Osteoblast (primary cell): ENCODE measurements around the gene GTF2IRD1. TPM values are rescaled to one million over a fixed set of nuclear protein-coding genes. Genes with fewer than 3 reads are reported as not detected.

Experiments
- DNase-seq: peaks from one replicate; pipeline ENCODE4 v3.0.0; 2011; ENCODE audit warnings: low spot score, mixed read lengths; ENCODE audit not compliant: insufficient read length; ENCODE audit errors: missing footprints
- H2AFZ ChIP-seq: 2 replicates; pipeline ENCODE4 v1.6.0; 2011; ENCODE audit warnings: mild to moderate bottlenecking, low read length
- H3K27ac ChIP-seq: 2 replicates; pipeline ENCODE4 v1.5.1; 2011; ENCODE audit warnings: mild to moderate bottlenecking, low read depth, low read length, moderate library complexity
- H3K27me3 ChIP-seq: 2 replicates; pipeline ENCODE4 v1.6.0; 2012; ENCODE audit warnings: mild to moderate bottlenecking, control low read depth, inconsistent platforms, low read length, moderate library complexity; ENCODE audit not compliant: insufficient read depth
- H3K36me3 ChIP-seq: 2 replicates; pipeline ENCODE4 v1.5.1; 2011; ENCODE audit warnings: mild to moderate bottlenecking, low read length, control low read depth, moderate library complexity; ENCODE audit not compliant: insufficient read depth
- H3K4me1 ChIP-seq: 2 replicates; pipeline ENCODE4 v1.5.1; 2011; ENCODE audit warnings: mild to moderate bottlenecking, low read length, control low read depth, moderate library complexity; ENCODE audit not compliant: insufficient read depth
- H3K4me2 ChIP-seq: 2 replicates; pipeline ENCODE4 v1.6.0; 2011; ENCODE audit warnings: mild to moderate bottlenecking, low read length; ENCODE audit not compliant: insufficient read depth
- H3K4me3 ChIP-seq: fragments of 200-600 bp; sonication (generic); 3 replicates; pipeline ENCODE4 v1.5.1; 2012; ENCODE audit warnings: mild to moderate bottlenecking, low read length, inconsistent platforms; ENCODE audit not compliant: insufficient read depth
- H3K79me2 ChIP-seq: 2 replicates; pipeline ENCODE4 v1.6.0; 2012; ENCODE audit warnings: mild to moderate bottlenecking, low read length, control low read depth, inconsistent platforms; ENCODE audit not compliant: insufficient read depth
- H3K9me3 ChIP-seq: 2 replicates; pipeline ENCODE4 v1.5.1; 2011; ENCODE audit warnings: low read depth, low read length, control low read depth
- H4K20me1 ChIP-seq: 2 replicates; pipeline ENCODE4 v1.6.0; 2012; ENCODE audit warnings: mild to moderate bottlenecking, low read length, control low read depth; ENCODE audit not compliant: insufficient read depth
- total RNA-seq: library from RNA; depleted of rRNA; stranded (reverse); fragments of >200 nt; gene quantifications from 2 replicates; pipeline ENCODE4 v1.2.3, GENCODE V29; 2012
- TF ChIP-seq, protein P1 (sequence below): IDR thresholded peaks from 2 replicates; pipeline ENCODE4 v1.5.1; 2011; ENCODE audit warnings: mild to moderate bottlenecking, low read depth, low read length, moderate library complexity; ENCODE audit errors: extremely low read depth

Gene GTF2IRD1
- total RNA-seq, 1 donor = 15.9 TPM

DNA sequence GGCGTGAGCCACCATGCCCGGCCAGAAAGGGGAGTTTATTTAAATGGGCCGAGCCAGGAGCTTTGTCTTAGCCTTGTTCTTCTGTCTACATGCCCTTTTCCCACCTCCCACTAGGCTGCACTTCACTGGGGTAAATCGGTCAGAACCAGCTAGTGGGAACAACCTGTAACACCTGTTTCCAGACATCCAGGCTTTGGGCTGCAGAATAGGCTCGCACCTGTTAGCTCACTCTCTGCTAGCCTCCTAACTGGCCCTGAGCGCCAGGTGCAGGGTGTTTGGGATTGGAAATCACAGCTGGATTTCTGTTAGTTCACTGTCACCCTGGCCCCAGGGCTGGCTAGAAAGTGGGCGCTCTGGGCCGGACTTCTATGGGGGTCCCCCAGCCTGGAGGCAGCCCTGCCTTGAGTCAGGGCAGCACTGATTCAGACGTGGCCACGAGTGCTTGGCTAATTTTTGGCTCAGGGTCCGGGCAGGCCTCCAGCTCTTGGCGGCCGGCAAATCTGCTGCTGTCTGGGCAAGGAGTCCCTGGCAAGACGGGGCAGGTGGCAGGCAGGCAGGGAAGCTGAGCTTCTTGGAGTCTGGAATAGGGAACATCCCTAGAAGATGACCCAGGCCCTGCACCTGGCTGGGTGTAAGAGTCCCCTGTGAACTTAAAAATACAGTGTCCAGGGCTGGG is 48.6 kb downstream of the GTF2IRD1 start:
- H3K9me3 ChIP-seq = no peaks in the 10 kb centered on the region
- H3K27ac ChIP-seq = no peak overlapping the region
- no peak overlapping the region for H3K4me2 ChIP-seq
- H3K36me3 ChIP-seq = no peaks in the 10 kb centered on the region
- no peak overlapping the region for H2AFZ ChIP-seq
- DNase-seq = peak; percentile 58
- TF ChIP-seq, protein P1, sequence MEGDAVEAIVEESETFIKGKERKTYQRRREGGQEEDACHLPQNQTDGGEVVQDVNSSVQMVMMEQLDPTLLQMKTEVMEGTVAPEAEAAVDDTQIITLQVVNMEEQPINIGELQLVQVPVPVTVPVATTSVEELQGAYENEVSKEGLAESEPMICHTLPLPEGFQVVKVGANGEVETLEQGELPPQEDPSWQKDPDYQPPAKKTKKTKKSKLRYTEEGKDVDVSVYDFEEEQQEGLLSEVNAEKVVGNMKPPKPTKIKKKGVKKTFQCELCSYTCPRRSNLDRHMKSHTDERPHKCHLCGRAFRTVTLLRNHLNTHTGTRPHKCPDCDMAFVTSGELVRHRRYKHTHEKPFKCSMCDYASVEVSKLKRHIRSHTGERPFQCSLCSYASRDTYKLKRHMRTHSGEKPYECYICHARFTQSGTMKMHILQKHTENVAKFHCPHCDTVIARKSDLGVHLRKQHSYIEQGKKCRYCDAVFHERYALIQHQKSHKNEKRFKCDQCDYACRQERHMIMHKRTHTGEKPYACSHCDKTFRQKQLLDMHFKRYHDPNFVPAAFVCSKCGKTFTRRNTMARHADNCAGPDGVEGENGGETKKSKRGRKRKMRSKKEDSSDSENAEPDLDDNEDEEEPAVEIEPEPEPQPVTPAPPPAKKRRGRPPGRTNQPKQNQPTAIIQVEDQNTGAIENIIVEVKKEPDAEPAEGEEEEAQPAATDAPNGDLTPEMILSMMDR = no peak
- peaks cover 87% of the 10 kb centered on the region for H3K79me2 ChIP-seq
- H4K20me1 ChIP-seq = peaks cover 32% of the 10 kb centered on the region
- H3K27me3 ChIP-seq = no peaks in the 10 kb centered on the region
- no peak overlapping the region for H3K4me3 ChIP-seq
- H3K4me1 ChIP-seq = no peaks in the 10 kb centered on the region

DNA sequence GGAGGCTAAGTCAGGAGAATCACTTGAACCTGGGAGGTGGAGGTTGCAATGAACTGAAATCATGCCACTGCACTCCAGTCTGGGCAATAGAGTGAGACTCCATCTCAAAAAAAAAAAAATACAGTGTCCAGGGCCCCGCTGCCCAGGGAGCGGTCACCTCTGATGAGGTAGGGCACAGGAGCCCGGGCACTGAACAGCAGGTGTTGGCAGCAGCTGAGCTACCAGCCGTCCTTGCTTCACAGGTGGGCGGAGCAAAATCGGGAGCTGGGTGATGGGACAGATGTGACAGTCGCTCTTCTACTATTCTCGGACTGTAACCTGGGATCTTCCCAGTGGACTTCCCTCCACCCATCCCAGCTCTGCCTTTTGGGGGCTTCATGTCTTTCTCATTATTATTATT is 49.4 kb downstream of the GTF2IRD1 start:
- DNase-seq = no peak
- TF ChIP-seq, protein P1 = no peak
- H3K36me3 ChIP-seq = peaks cover 3% of the 10 kb centered on the region
- H3K4me2 ChIP-seq = no peak overlapping the region
- H3K4me3 ChIP-seq = no peak overlapping the region
- H3K79me2 ChIP-seq = peaks cover 88% of the 10 kb centered on the region
- H2AFZ ChIP-seq = no peak overlapping the region
- H3K27ac ChIP-seq = no peak overlapping the region
- no peaks in the 10 kb centered on the region for H3K27me3 ChIP-seq
- H3K4me1 ChIP-seq = no peaks in the 10 kb centered on the region
- H3K9me3 ChIP-seq = no peaks in the 10 kb centered on the region
- peaks cover 34% of the 10 kb centered on the region for H4K20me1 ChIP-seq

DNA sequence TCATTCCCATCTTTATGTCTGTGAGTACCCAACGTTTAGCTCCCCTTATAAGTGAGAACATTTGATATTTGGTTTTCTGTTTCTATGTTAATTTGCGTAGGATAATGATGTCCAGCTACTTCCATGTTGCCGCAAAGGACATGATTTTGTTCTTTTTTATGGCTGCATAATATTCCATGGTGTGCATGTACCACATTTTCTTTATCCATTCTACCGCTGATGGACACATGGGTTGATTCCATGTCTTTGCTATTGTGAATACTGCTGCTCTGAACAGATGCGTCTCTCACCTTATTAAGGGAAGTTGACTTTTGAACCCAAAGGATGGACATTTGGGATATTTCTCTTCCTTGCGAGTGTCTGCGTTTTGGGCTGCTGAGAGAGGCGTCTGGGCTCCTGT is 50.2 kb downstream of the GTF2IRD1 start:
- Histone ChIP-seq H4K20me1 (peaks cover 33% of the 10 kb centered on the region), H3K9me3 (no peaks in the 10 kb centered on the region), H3K27ac (no peak overlapping the region), H3K4me2 (no peak overlapping the region), H2AFZ (no peak overlapping the region), H3K79me2 (peaks cover 86% of the 10 kb centered on the region), H3K36me3 (peaks cover 3% of the 10 kb centered on the region), H3K27me3 (no peaks in the 10 kb centered on the region), H3K4me1 (no peaks in the 10 kb centered on the region), H3K4me3 (no peak overlapping the region)
- TF ChIP-seq, protein P1 = no peak
- DNase-seq = no peak

DNA sequence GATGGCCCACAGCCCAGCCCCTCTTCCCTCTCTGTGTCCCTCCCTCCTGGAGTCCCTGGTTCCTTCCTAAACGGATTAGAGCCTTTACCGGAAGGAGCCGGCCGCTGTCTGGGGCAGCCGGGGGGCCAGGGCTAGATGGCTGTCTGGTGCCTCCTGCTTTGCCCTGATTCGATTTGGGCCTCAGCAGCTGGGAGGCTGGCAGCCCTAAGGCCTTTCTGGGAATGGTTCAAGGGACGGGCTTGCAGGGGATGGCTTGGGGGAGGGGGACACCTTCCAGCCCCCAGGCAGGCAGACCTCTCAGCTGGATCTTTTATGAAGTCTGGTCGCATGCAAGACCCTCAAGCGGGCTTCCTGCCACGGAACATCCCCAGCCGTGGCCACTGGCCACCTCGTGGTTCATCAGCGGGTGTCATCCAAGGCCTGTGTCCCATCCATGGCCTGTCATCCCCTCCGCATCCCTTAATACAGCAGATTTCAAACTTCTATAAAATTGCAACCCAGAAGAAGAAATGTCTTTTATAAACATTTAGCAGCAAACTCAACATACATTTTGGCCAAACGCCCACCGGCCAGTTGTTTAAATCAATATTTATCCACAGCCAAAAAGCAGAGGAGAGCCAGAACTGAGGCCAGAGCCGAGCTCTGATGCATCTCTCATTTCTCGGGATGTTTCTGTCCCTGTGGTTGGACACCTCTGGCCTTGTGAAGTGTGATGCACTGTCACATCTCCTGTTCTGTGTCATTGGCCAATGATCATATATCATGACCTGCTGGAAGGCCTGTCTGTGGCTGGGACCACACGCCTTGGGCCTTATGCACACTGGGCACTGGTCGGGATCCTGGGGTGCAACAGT is 52.0 kb downstream of the GTF2IRD1 start:
- DNase-seq = peak; percentile 81
- Histone ChIP-seq H3K27ac (peak overlapping the region; percentile 45), H4K20me1 (peaks cover 25% of the 10 kb centered on the region), H3K27me3 (no peaks in the 10 kb centered on the region), H3K4me2 (no peak overlapping the region), H3K79me2 (peaks cover 71% of the 10 kb centered on the region), H2AFZ (no peak overlapping the region), H3K36me3 (peaks cover 3% of the 10 kb centered on the region), H3K9me3 (no peaks in the 10 kb centered on the region), H3K4me3 (no peak overlapping the region), H3K4me1 (no peaks in the 10 kb centered on the region)
- TF ChIP-seq, protein P1 = no peak
